ENCODE measurements around the gene ADGRG4. TPM values are rescaled to one million over a fixed set of nuclear protein-coding genes. Genes with fewer than 3 reads are reported as not detected.

Gene ADGRG4
- total RNA-seq, 1 experiment from 2014 or later = not detected

GRCh38 chrX:136390921-136391320, 90.2 kb downstream of the ADGRG4 start:
- H3K27ac ChIP-seq (ENCODE audit: low read length) = no peak overlapping the region
- no peaks in the 10 kb centered on the region for H3K36me3 ChIP-seq (ENCODE audit: control insufficient read depth, insufficient read depth, low read length)
- H3K4me1 ChIP-seq (ENCODE audit: control insufficient read depth, insufficient read depth, low read length) = no peaks in the 10 kb centered on the region
- no peak for TF ChIP-seq SIN3A (IDR thresholded peaks at IDR 0.05; ENCODE audit: borderline replicate concordance, insufficient read depth, low read depth, low read length)
- TF ChIP-seq POLR2AphosphoS5 (IDR thresholded peaks at IDR 0.05; ENCODE audit: low read depth, low read length) = no peak
- TF ChIP-seq REST (IDR thresholded peaks at IDR 0.05; ENCODE audit: insufficient read depth in 1 of 2, low read depth in 2 of 2, low read length in 1 of 2) = no peak
- no peak for TF ChIP-seq CTCF (IDR thresholded peaks at IDR 0.05)
- no peak for TF ChIP-seq TCF7L2 (IDR thresholded peaks at IDR 0.05; ENCODE audit: low read depth, low read length)
- CTCF ChIA-PET = no interaction called here
- in situ Hi-C loops (cut with HindIII; ENCODE audit: low pct_unique_long_range_greater_than_20kb, low sequenced_read_pairs) (no loop called here), intact Hi-C loops (cut with micrococcal nuclease; ENCODE audit: unreplicated experiment) (no loop called here)
- peaks cover 4% of the 10 kb centered on the region; the same call in 1 of the 2 replicates for H3K27me3 ChIP-seq (ENCODE audit: control insufficient read depth, insufficient read depth, low read length)
- no peak overlapping the region for H3K4me3 ChIP-seq (ENCODE audit: low read depth in 2 of 2, low read length in 2 of 2)
- DNase-seq (ENCODE audit: low read depth, low spot score) = no peak
- POLR2A ChIA-PET = no interaction called here
- H3K9me3 ChIP-seq (ENCODE audit: control insufficient read depth, insufficient read depth, low read depth, low read length) = no peaks in the 10 kb centered on the region
- BruUV-seq (replicated peaks) = no TSS peak
- no peak for ATAC-seq

- ATAC-seq = no peak
- POLR2A ChIA-PET = no interaction called here
- intact Hi-C loops (cut with micrococcal nuclease; ENCODE audit: unreplicated experiment) (no loop called here), in situ Hi-C loops (cut with HindIII; ENCODE audit: low pct_unique_long_range_greater_than_20kb, low sequenced_read_pairs) (no loop called here)
- no peak for DNase-seq (ENCODE audit: low read depth, low spot score)
- peaks cover 4% of the 10 kb centered on the region; the same call in 1 of the 2 replicates for H3K27me3 ChIP-seq (ENCODE audit: control insufficient read depth, insufficient read depth, low read length)
- TF ChIP-seq REST (IDR thresholded peaks at IDR 0.05; ENCODE audit: insufficient read depth in 1 of 2, low read depth in 2 of 2, low read length in 1 of 2) (no peak), POLR2AphosphoS5 (IDR thresholded peaks at IDR 0.05; ENCODE audit: low read depth, low read length) (no peak), CTCF (IDR thresholded peaks at IDR 0.05) (no peak)
- BruUV-seq (replicated peaks) = no TSS peak
- CTCF ChIA-PET = no interaction called here
- H3K4me3 ChIP-seq (ENCODE audit: low read depth in 2 of 2, low read length in 2 of 2) = no peak overlapping the region
- H3K9me3 ChIP-seq (ENCODE audit: control insufficient read depth, insufficient read depth, low read depth, low read length) = no peaks in the 10 kb centered on the region
- no peak overlapping the region for H3K27ac ChIP-seq (ENCODE audit: low read length)
- no peaks in the 10 kb centered on the region for H3K4me1 ChIP-seq (ENCODE audit: control insufficient read depth, insufficient read depth, low read length)
- H3K36me3 ChIP-seq (ENCODE audit: control insufficient read depth, insufficient read depth, low read length) = no peaks in the 10 kb centered on the region
These were observed 94.5 kb downstream of the ADGRG4 start for GRCh38 chrX:136395271-136395670.
